SK-N-SH (cell line): ENCODE results near the gene FAM107B. TPM values are rescaled to one million over a fixed set of nuclear protein-coding genes. Genes with fewer than 3 reads are reported as not detected.

Experiments used
- CTCF ChIA-PET: fragments of 300-600, 350-600 bp; formaldehyde crosslinking; extraction: SDS; loops from one replicate; lab custom pipeline; 2021; lab: Yijun Ruan, JAX
- POLR2A ChIA-PET: fragments of 350-600 bp; sonication (Branson Sonifier 250); formaldehyde crosslinking; extraction: SDS; loops from one replicate; lab custom pipeline; 2020; ENCODE audit warnings: antibody characterized with exemption, inconsistent platforms; lab: Yijun Ruan, JAX
- DNase-seq: peaks from one replicate; pipeline ENCODE4 v3.0.0; 2012
- H2AFZ ChIP-seq: fragments of 200-600 bp; sonication (generic); 2 replicates; pipeline ENCODE4 v1.8.1; 2016; ENCODE audit warnings: antibody characterized with exemption, mild to moderate bottlenecking, low read depth
- H3F3A ChIP-seq: fragments of 200-600 bp; sonication (generic); replicated peaks from 2 replicates; pipeline ENCODE3; 2016; ENCODE audit warnings: antibody characterized with exemption, mild to moderate bottlenecking; ENCODE audit not compliant: insufficient read depth
- H3K27ac ChIP-seq, 2 experiments: fragments of 200-500 bp in 1 of 2; fragments of 200-600 bp in 1 of 2; sonication (Bioruptor generic) in 1 of 2; sonication (generic), shearing (Covaris generic) in 1 of 2; 2 replicates each; pipeline versions ENCODE4 v1.5.1 to v1.6.1; 2014 to 2016; ENCODE audit warnings: low read depth in 2 of 2, inconsistent platforms in 1 of 2, low read length in 1 of 2, mild to moderate bottlenecking in 1 of 2, mixed read lengths in 1 of 2
- H3K27me3 ChIP-seq: fragments of 200-600 bp; sonication (generic), shearing (Covaris generic); 2 replicates; pipeline ENCODE4 v1.6.1; 2016; ENCODE audit warnings: mixed run types; ENCODE audit not compliant: insufficient read depth
- H3K36me3 ChIP-seq, 2 experiments: fragments of 200-500 bp in 1 of 2; fragments of 200-600 bp in 1 of 2; sonication (Bioruptor generic) in 1 of 2; sonication (generic) in 1 of 2; replicated peaks in 1 of 2; 2 replicates each; pipeline versions ENCODE3 to v1.5.1; 2014 to 2016; ENCODE audit warnings: low read length in 1 of 2, mild to moderate bottlenecking in 1 of 2; ENCODE audit not compliant: insufficient read depth in 2 of 2, control insufficient read depth in 1 of 2
- H3K4me1 ChIP-seq, 2 experiments: fragments of 200-500 bp in 1 of 2; fragments of 200-600 bp in 1 of 2; sonication (Bioruptor generic) in 1 of 2; sonication (generic), shearing (Covaris generic) in 1 of 2; 2 replicates each; pipeline versions ENCODE4 v1.5.1 to v1.6.1; 2014 to 2016; ENCODE audit warnings: low read depth in 1 of 2, low read length in 1 of 2, mixed run types in 1 of 2; ENCODE audit not compliant: insufficient read depth in 2 of 2, control insufficient read depth in 1 of 2
- H3K4me2 ChIP-seq: fragments of 200-600 bp; sonication (generic), shearing (Covaris generic); 2 replicates; pipeline ENCODE4 v1.6.1; 2017; ENCODE audit warnings: mixed run types
- H3K4me3 ChIP-seq, 2 experiments: fragments of 200-500 bp in 1 of 2; fragments of 200-600 bp in 1 of 2; sonication (Bioruptor generic) in 1 of 2; sonication (generic), shearing (Covaris generic) in 1 of 2; 2 replicates each; pipeline versions ENCODE4 v1.5.1 to v1.8.1; 2014 to 2016; ENCODE audit warnings: low read depth in 2 of 2, inconsistent platforms in 1 of 2, low read length in 1 of 2, mild to moderate bottlenecking in 1 of 2, mixed read lengths in 1 of 2, moderate library complexity in 1 of 2
- H3K79me2 ChIP-seq: fragments of 200-600 bp; sonication (generic); 2 replicates; pipeline ENCODE4 v1.8.1; 2017; ENCODE audit warnings: mild to moderate bottlenecking; ENCODE audit not compliant: insufficient read depth
- H3K9ac ChIP-seq: fragments of 200-600 bp; sonication (generic); 2 replicates; pipeline ENCODE4 v1.6.1; 2017; ENCODE audit warnings: mixed run types
- H3K9me2 ChIP-seq: fragments of 200-600 bp; sonication (generic); 2 replicates; pipeline ENCODE4 v1.6.1; 2017; ENCODE audit warnings: mixed run types
- H3K9me3 ChIP-seq: fragments of 200-600 bp; sonication (generic); 2 replicates; pipeline ENCODE4 v1.6.1; 2017; ENCODE audit warnings: mixed run types, mild to moderate bottlenecking, moderate library complexity
- H4K20me1 ChIP-seq: fragments of 200-600 bp; sonication (generic); 2 replicates; pipeline ENCODE4 v1.6.1; 2017; ENCODE audit warnings: mild to moderate bottlenecking, mixed run types; ENCODE audit not compliant: insufficient read depth
- CHD2 ChIP-seq: fragments of 150-350 bp; IDR thresholded peaks from 2 replicates; pipeline ENCODE4 v1.6.1; 2018; ENCODE audit warnings: low read length; ENCODE audit not compliant: partially characterized antibody
- ELF1 ChIP-seq: IDR thresholded peaks from 2 replicates; pipeline ENCODE4 v1.4.0; 2012
- EP300 ChIP-seq, 2 experiments: IDR thresholded peaks; 2 replicates each; pipeline versions ENCODE4 v1.4.0 to v1.6.1; 2012; ENCODE audit warnings: borderline replicate concordance in 1 of 2, low read depth in 1 of 2, low read length in 1 of 2
- FOSL2 ChIP-seq: IDR thresholded peaks from 2 replicates; pipeline ENCODE4 v1.4.0; 2012; ENCODE audit warnings: low read depth, mild to moderate bottlenecking, moderate library complexity, borderline replicate concordance
- GABPA ChIP-seq: IDR thresholded peaks from 2 replicates; pipeline ENCODE4 v1.4.0; 2012; ENCODE audit warnings: low read depth, mild to moderate bottlenecking
- JUND ChIP-seq: IDR thresholded peaks from 2 replicates; pipeline ENCODE4 v1.4.0; 2012
- MEF2A ChIP-seq: IDR thresholded peaks from 2 replicates; pipeline ENCODE4 v1.4.0; 2012; ENCODE audit warnings: low read depth, borderline replicate concordance
- NRF1 ChIP-seq: IDR thresholded peaks from 2 replicates; pipeline ENCODE4 v1.6.1; 2012; ENCODE audit warnings: low read depth, mild to moderate bottlenecking, low read length
- REST ChIP-seq: IDR thresholded peaks from 2 replicates; pipeline ENCODE4 v1.6.1; 2012; ENCODE audit warnings: mild to moderate bottlenecking, low read depth, low read length, moderate library complexity
- RFX5 ChIP-seq: IDR thresholded peaks from 2 replicates; pipeline ENCODE4 v1.6.1; 2012; ENCODE audit warnings: mild to moderate bottlenecking, improper control_type of control experiment, low read length
- TCF12 ChIP-seq: IDR thresholded peaks from 2 replicates; pipeline ENCODE4 v1.4.0; 2012
- USF1 ChIP-seq: IDR thresholded peaks from 2 replicates; pipeline ENCODE4 v1.4.0; 2012; ENCODE audit warnings: low read depth, borderline replicate concordance
- USF2 ChIP-seq: fragments of 150-350 bp; IDR thresholded peaks from 2 replicates; pipeline ENCODE4 v1.6.1; 2017; ENCODE audit warnings: antibody characterized with exemption, low read length, low read depth, borderline replicate concordance
- ZBTB33 ChIP-seq: IDR thresholded peaks from 2 replicates; pipeline ENCODE4 v1.4.0; 2012; ENCODE audit warnings: low read depth, borderline replicate concordance
- WGBS: methylation state at CpG from one replicate; pipeline ENCODE4 v1.1.6; 2017; ENCODE audit warnings: low lambda C conversion rate; 5-methylcytosine and 5-hydroxymethylcytosine counted together
- polyA plus RNA-seq, 3 experiments: library from polyadenylated mRNA; depleted of rRNA; stranded (reverse); fragments of >200 nt; gene quantifications; 2 replicates each; pipeline ENCODE4 v1.2.3, GENCODE V29; 2012
- TF ChIP-seq, protein P1 (sequence below): IDR thresholded peaks from 2 replicates; pipeline ENCODE4; 2012
- TF ChIP-seq, protein P2 (sequence below): fragments of 200-600 bp; sonication (generic); IDR thresholded peaks from 2 replicates; pipeline ENCODE4 v1.6.1; 2017; ENCODE audit warnings: antibody characterized with exemption, mild to moderate bottlenecking, moderate library complexity

Gene FAM107B
- polyA plus RNA-seq, 1 of the 3 experiments (the other 2 are of a cell fraction) = 1.0 TPM

- ChIA-PET CTCF (interaction anchor here (0.7 to 1.5 kb wide), 3 partner anchors 281 to 1366 kb away, joined by 3 to 7 read pairs (median 4); no protein-coding TSS in a partner anchor), POLR2A (no interaction called here)
- no peaks in the 10 kb centered on the region for H3K36me3 ChIP-seq
- no peaks in the 10 kb centered on the region for H3K9me3 ChIP-seq
- no peak overlapping the region for H3K9ac ChIP-seq
- TF ChIP-seq ZBTB33 (no peak), FOSL2 (no peak), EP300 (IDR thresholded peaks at IDR 0.05; ENCODE audit: borderline replicate concordance in 1 of 2, low read depth in 1 of 2, low read length in 1 of 2) (no peak), USF1 (no peak), RFX5 (no peak), JUND (no peak), REST (no peak), MEF2A (no peak), CHD2 (no peak), NRF1 (no peak), USF2 (no peak), ELF1 (no peak), GABPA (no peak), TCF12 (no peak)
- TF ChIP-seq, protein P1, sequence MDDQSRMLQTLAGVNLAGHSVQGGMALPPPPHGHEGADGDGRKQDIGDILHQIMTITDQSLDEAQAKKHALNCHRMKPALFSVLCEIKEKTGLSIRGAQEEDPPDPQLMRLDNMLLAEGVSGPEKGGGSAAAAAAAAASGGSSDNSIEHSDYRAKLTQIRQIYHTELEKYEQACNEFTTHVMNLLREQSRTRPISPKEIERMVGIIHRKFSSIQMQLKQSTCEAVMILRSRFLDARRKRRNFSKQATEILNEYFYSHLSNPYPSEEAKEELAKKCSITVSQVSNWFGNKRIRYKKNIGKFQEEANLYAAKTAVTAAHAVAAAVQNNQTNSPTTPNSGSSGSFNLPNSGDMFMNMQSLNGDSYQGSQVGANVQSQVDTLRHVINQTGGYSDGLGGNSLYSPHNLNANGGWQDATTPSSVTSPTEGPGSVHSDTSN = no peak
- TF ChIP-seq, protein P2, sequence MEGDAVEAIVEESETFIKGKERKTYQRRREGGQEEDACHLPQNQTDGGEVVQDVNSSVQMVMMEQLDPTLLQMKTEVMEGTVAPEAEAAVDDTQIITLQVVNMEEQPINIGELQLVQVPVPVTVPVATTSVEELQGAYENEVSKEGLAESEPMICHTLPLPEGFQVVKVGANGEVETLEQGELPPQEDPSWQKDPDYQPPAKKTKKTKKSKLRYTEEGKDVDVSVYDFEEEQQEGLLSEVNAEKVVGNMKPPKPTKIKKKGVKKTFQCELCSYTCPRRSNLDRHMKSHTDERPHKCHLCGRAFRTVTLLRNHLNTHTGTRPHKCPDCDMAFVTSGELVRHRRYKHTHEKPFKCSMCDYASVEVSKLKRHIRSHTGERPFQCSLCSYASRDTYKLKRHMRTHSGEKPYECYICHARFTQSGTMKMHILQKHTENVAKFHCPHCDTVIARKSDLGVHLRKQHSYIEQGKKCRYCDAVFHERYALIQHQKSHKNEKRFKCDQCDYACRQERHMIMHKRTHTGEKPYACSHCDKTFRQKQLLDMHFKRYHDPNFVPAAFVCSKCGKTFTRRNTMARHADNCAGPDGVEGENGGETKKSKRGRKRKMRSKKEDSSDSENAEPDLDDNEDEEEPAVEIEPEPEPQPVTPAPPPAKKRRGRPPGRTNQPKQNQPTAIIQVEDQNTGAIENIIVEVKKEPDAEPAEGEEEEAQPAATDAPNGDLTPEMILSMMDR = no peak
- H4K20me1 ChIP-seq = no peaks in the 10 kb centered on the region
- no peaks in the 10 kb centered on the region for H3K27me3 ChIP-seq
- H2AFZ ChIP-seq = no peak overlapping the region; the same call in 1 of the 2 replicates
- no peaks in the 10 kb centered on the region for H3K4me1 ChIP-seq
- H3K4me3 ChIP-seq = no peak overlapping the region
- no peaks in the 10 kb centered on the region for H3K9me2 ChIP-seq
- 57% methylated on average over 9 of the region's 9 CpGs for WGBS
- no peak overlapping the region for H3K27ac ChIP-seq
- no peak for DNase-seq
- no peaks in the 10 kb centered on the region for H3K79me2 ChIP-seq
- no peak overlapping the region for H3K4me2 ChIP-seq
- no peaks in the 10 kb centered on the region for H3F3A ChIP-seq
These were observed 292.9 kb downstream of the FAM107B start for GRCh38 chr10:14481752-14482151.
